GM12878 (cell line): Measurements from ENCODE around the gene DAAM2.

Experiments
- EGR1 ChIP-seq, 2 experiments: IDR thresholded peaks; 1 replicate in 1 of 2; 2 replicates in 1 of 2; pipeline ENCODE4 v1.6.1; 2011 to 2012; ENCODE audit warnings: low read depth in 2 of 2, low read length in 2 of 2, borderline replicate concordance in 1 of 2, mild to moderate bottlenecking in 1 of 2, moderate library complexity in 1 of 2
- EZH2 ChIP-seq: IDR thresholded peaks from 2 replicates; pipeline ENCODE4 v1.6.1; 2012; ENCODE audit warnings: low read depth, mild to moderate bottlenecking, control low read depth, inconsistent platforms, low read length, borderline replicate concordance; ENCODE audit not compliant: control insufficient read depth
- FOS ChIP-seq: IDR thresholded peaks from 3 replicates; pipeline ENCODE4 v1.6.1; 2011; ENCODE audit warnings: borderline replicate concordance; ENCODE audit not compliant: insufficient read length; ENCODE audit errors: extremely low read depth
- HCFC1 ChIP-seq: fragments of 150-350 bp; IDR thresholded peaks from 2 replicates; pipeline ENCODE4 v1.6.1; 2014; ENCODE audit warnings: low read length
- NFIC ChIP-seq: IDR thresholded peaks from 2 replicates; pipeline ENCODE4 v1.6.1; 2012; ENCODE audit warnings: low read depth, mild to moderate bottlenecking, inconsistent platforms, low read length, moderate library complexity
- POLR2A ChIP-seq: IDR thresholded peaks from 2 replicates; pipeline ENCODE4 v1.6.1; 2011; ENCODE audit warnings: low read depth, mild to moderate bottlenecking, low read length
- RFX5 ChIP-seq: IDR thresholded peaks from 2 replicates; pipeline ENCODE4 v1.6.1; 2011; ENCODE audit warnings: low read depth, low read length, improper control_type of control experiment
- YY1 ChIP-seq: IDR thresholded peaks from 2 replicates; pipeline ENCODE4 v1.6.1; 2011; ENCODE audit warnings: low read depth, mild to moderate bottlenecking, low read length
- TF ChIP-seq, protein P1 (sequence below): IDR thresholded peaks from 2 replicates; pipeline ENCODE4 v1.6.1; 2011; ENCODE audit warnings: borderline replicate concordance, low read depth, mild to moderate bottlenecking, moderate library complexity, mixed read lengths, low read length; ENCODE audit not compliant: insufficient read depth; ENCODE audit errors: extremely low read length
- TF ChIP-seq, protein P2 (sequence below): IDR thresholded peaks from 2 replicates; pipeline ENCODE4 v1.6.1; 2012; ENCODE audit warnings: low read length, inconsistent platforms

DNA sequence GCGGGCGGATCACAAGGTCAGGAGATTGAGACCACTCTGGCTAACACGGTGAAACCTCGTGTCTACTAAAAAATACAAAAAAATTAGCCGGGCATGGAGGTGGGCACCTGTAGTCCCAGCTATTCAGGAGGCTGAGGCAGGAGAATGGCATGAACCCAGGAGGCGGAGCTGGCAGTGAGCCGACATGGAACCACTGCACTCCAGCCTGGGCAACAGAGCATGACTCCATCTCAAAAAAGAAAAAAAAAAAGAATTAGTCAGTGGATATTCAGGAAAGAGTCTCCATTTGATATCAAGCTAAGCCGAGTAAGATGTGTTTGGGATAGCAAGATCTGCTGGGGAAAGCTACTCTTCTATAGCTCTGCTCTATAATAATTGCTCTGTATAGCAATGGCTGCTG lies 101.1 kb downstream of the DAAM2 start:
- TF ChIP-seq EGR1 (IDR thresholded peaks at IDR 0.05; ENCODE audit: borderline replicate concordance in 1 of 2, low read depth in 2 of 2, low read length in 2 of 2) (no peak), HCFC1 (no peak), RFX5 (no peak), YY1 (no peak), NFIC (no peak), FOS (no peak), EZH2 (no peak), POLR2A (no peak)
- TF ChIP-seq, protein P1, sequence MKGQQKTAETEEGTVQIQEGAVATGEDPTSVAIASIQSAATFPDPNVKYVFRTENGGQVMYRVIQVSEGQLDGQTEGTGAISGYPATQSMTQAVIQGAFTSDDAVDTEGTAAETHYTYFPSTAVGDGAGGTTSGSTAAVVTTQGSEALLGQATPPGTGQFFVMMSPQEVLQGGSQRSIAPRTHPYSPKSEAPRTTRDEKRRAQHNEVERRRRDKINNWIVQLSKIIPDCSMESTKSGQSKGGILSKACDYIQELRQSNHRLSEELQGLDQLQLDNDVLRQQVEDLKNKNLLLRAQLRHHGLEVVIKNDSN, result no peak
- TF ChIP-seq, protein P2, sequence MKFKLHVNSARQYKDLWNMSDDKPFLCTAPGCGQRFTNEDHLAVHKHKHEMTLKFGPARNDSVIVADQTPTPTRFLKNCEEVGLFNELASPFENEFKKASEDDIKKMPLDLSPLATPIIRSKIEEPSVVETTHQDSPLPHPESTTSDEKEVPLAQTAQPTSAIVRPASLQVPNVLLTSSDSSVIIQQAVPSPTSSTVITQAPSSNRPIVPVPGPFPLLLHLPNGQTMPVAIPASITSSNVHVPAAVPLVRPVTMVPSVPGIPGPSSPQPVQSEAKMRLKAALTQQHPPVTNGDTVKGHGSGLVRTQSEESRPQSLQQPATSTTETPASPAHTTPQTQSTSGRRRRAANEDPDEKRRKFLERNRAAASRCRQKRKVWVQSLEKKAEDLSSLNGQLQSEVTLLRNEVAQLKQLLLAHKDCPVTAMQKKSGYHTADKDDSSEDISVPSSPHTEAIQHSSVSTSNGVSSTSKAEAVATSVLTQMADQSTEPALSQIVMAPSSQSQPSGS, result no peak
